Heart left ventricle (tissue), 16 donors: ENCODE data around the gene SYCP2L. TPM values are rescaled to one million over a fixed set of nuclear protein-coding genes. Genes with fewer than 3 reads are reported as not detected.

Experiments used
- ATAC-seq, 4 donors: fragments of 200-7000 bp; cut with Tn5 transposase; one replicate each; pipeline ENCODE4 v1.9.1; 2020 to 2022; ENCODE audit warnings: moderate library complexity in 4 of 4, mild to moderate bottlenecking in 3 of 4, moderate number of reproducible peaks in 1 of 4
- DNase-seq, 5 donors: peaks; one replicate each; pipeline ENCODE4 v3.0.0-alpha.2; 2020
- H3K27ac ChIP-seq, 12 donors: fragments of 200-600 bp; sonication (generic) in 4 of 12; one replicate each; pipeline versions ENCODE4 v1.5.0 to v1.8.0; 2016 to 2022; ENCODE audit warnings: mild to moderate bottlenecking in 2 of 12
- H3K27me3 ChIP-seq, 9 donors: fragments of 200-600 bp; sonication (generic) in 2 of 9; one replicate each; pipeline versions ENCODE4 v1.5.1 to v1.8.0; 2016 to 2022; ENCODE audit warnings: mild to moderate bottlenecking in 3 of 9
- H3K36me3 ChIP-seq, 9 donors: fragments of 200-600 bp; sonication (generic) in 2 of 9; one replicate each; pipeline versions ENCODE4 v1.5.0 to v1.8.0; 2018 to 2022; ENCODE audit warnings: mild to moderate bottlenecking in 2 of 9
- H3K4me1 ChIP-seq, 12 donors: fragments of 200-600 bp; sonication (generic) in 4 of 12; one replicate each; pipeline versions ENCODE4 v1.5.0 to v1.8.0; 2016 to 2022; ENCODE audit warnings: mild to moderate bottlenecking in 3 of 12
- H3K4me3 ChIP-seq, 12 donors: fragments of 200-600 bp; sonication (generic) in 4 of 12; one replicate each; pipeline versions ENCODE4 v1.5.0 to v1.8.0; 2017 to 2022; ENCODE audit warnings: mild to moderate bottlenecking in 9 of 12, moderate library complexity in 4 of 12
- H3K9me3 ChIP-seq, 12 donors: fragments of 200-600 bp; sonication (generic) in 4 of 12; one replicate each; pipeline versions ENCODE4 v1.5.0 to v1.8.0; 2016 to 2022; ENCODE audit warnings: mild to moderate bottlenecking in 1 of 12
- CTCF ChIP-seq, 12 donors: fragments of 200-600 bp; sonication (generic) in 4 of 12; IDR thresholded peaks; one replicate each; pipeline versions ENCODE4 v1.5.0 to v1.8.0; 2018 to 2022; ENCODE audit warnings: antibody characterized with exemption in 12 of 12, mild to moderate bottlenecking in 5 of 12
- POLR2A ChIP-seq, 2 donors: fragments of 450-650 bp; IDR thresholded peaks; one replicate each; pipeline ENCODE4 v1.6.1; 2017; ENCODE audit warnings: antibody characterized with exemption in 2 of 2, mild to moderate bottlenecking in 2 of 2, moderate library complexity in 2 of 2
- WGBS, 4 donors: extraction: QIAGEN DNeasy Blood & Tissue Kit in 2 of 4; methylation state at CpG; one replicate each; pipeline versions ENCODE4 v1.1.5 to v1.1.7; 2013 to 2018; 5-methylcytosine and 5-hydroxymethylcytosine counted together
- intact Hi-C, 10 donors: fragments of 100-400 bp; cut with DNase I; formaldehyde crosslinking; loops; one replicate each; pipeline versions ENCODE4 v1.11.1 to v1.14.2; 2022
- polyA plus RNA-seq, 2 donors: library from polyadenylated mRNA; stranded (reverse); fragments of 200-250 nt; gene quantifications; one replicate each; pipeline ENCODE4 v1.2.3, GENCODE V29; 2013
- total RNA-seq, 9 donors: library from RNA; depleted of rRNA in 2 of 9; stranded (reverse); fragments of >200 nt in 2 of 9; fragmentation: NEBNext Ultra II Directional in 3 of 9; extraction: Animal tissue kit (Norgen Biotek cat#: 25700) in 3 of 9; gene quantifications; one replicate each; pipeline versions ENCODE4 v1.1.0 to v1.2.4, GENCODE V29; 2016 to 2023
- donor health status: ischemic (EF 13 %, LVEDD 7.1; RV severe dilation, severe dysfunction).
- donor health status: healthy with polysubstance abuse.
- donor health status: DM: no; HTN: yes; CAD: no.
- donor health status: DM: no; HTN: no; CAD: no.
- donor health status: ischemic (EF 25% LVEDD 6.9; RV normal size, moderate dysfunction).
- donor health status: ischemic (EF 25% LVEDD 5.7; RV mildly dilated, moderate dysfunction).
- donor health status: healthy.
- donor health status: DM: yes; HTN: yes; CAD: no.
- donor health status: ischemic (EF 35%, LVEDD 5.7; RV mildly dilated, moderate dysfunction).
- donor health status: nonischemic (EF 11% LVEDD 7.7; RV severe dilation, severe dysfunction).
- donor health status: DM: yes; HTN: yes; CAD: no.
- donor health status: PGD.
- donor health status: ischemic (EF 29% LVEDD 5.4; RV normal size, mild dysfunction).
- donor health status: nonischemic (EF 23%, LVEDD 6.1; RV moderate dilation, normal function).

SYCP2L gene
- total and polyA plus RNA-seq, 11 donors = 0.10 to 1.3 (median 0.50) TPM; not detected in 1

- peak overlapping the region in 2 of 12 donors; percentile 15 to 25 for H3K27ac ChIP-seq
- ATAC-seq (no peak), DNase-seq (no peak)
- no peaks in the 10 kb centered on the region for H3K36me3 ChIP-seq
- H3K9me3 ChIP-seq = no peaks in the 10 kb centered on the region
- TF ChIP-seq POLR2A (IDR thresholded peaks at IDR 0.05) (no peak), CTCF (IDR thresholded peaks at IDR 0.05) (no peak)
- WGBS, 4 donors = 63 to 76% (median 72%) methylated on average over 5 of the region's 5 CpGs
- H3K4me1 ChIP-seq = peaks cover 0 to 29% (median 7%) of the 10 kb centered on the region in 12 donors
- intact Hi-C loops = no loop called here
- peaks cover 0 to 14% (median 0%) of the 10 kb centered on the region in 9 donors for H3K27me3 ChIP-seq
- no peak overlapping the region for H3K4me3 ChIP-seq
Observed at GRCh38 chr6:11012295-11012754, 125.5 kb downstream of the SYCP2L start.

GRCh38 chr6:11012976-11013720 lies 126.3 kb downstream of the SYCP2L start:
- Histone ChIP-seq H3K36me3 (no peaks in the 10 kb centered on the region), H3K4me1 (peaks cover 0 to 29% (median 6%) of the 10 kb centered on the region in 12 donors), H3K9me3 (no peaks in the 10 kb centered on the region), H3K4me3 (no peak overlapping the region), H3K27me3 (peaks cover 0 to 14% (median 0%) of the 10 kb centered on the region in 9 donors), H3K27ac (peak overlapping the region in 1 of 12 donors; percentile 8)
- DNase-seq (no peak), ATAC-seq (peak in 1 of 4 donors; percentile 39)
- intact Hi-C loops = no loop called here
- WGBS, 4 donors = 83 to 86% (median 84%) methylated on average over 5 of the region's 5 CpGs
- TF ChIP-seq CTCF (IDR thresholded peaks at IDR 0.05) (no peak), POLR2A (IDR thresholded peaks at IDR 0.05) (no peak)

- DNase-seq = no peak
- Histone ChIP-seq H3K27me3 (peaks cover 0 to 14% (median 0%) of the 10 kb centered on the region in 9 donors), H3K9me3 (no peaks in the 10 kb centered on the region), H3K4me3 (no peak overlapping the region), H3K27ac (no peak overlapping the region), H3K36me3 (no peaks in the 10 kb centered on the region), H3K4me1 (peaks cover 0 to 29% (median 5%) of the 10 kb centered on the region in 12 donors)
- 68 to 77% (median 76%) methylated on average over 3 of the region's 3 CpGs for WGBS, 4 donors
- intact Hi-C loops = no loop called here
- ATAC-seq = no peak
- TF ChIP-seq POLR2A (IDR thresholded peaks at IDR 0.05) (no peak), CTCF (IDR thresholded peaks at IDR 0.05) (no peak)
Observed at GRCh38 chr6:11013721-11014070, 126.8 kb downstream of the SYCP2L start.

- no peak for TF ChIP-seq CTCF (IDR thresholded peaks at IDR 0.05)
- TF ChIP-seq POLR2A (IDR thresholded peaks at IDR 0.05) = no peak
Observed at GRCh38 chr6:11015102-11015501, 128.2 kb downstream of the SYCP2L start.

More at GRCh38 chr6:11015102-11015501, 128.2 kb downstream of the SYCP2L start:
- intact Hi-C loops = no loop called here
- H3K36me3 ChIP-seq = no peaks in the 10 kb centered on the region
- H3K27ac ChIP-seq = no peak overlapping the region
- no peak overlapping the region for H3K4me3 ChIP-seq
- no peaks in the 10 kb centered on the region for H3K9me3 ChIP-seq
- ATAC-seq (no peak), DNase-seq (no peak)
- peaks cover 0 to 21% (median 2%) of the 10 kb centered on the region in 12 donors for H3K4me1 ChIP-seq
- peaks cover 0 to 14% (median 0%) of the 10 kb centered on the region in 9 donors for H3K27me3 ChIP-seq
